GM12878 (cell line): ENCODE results near the gene FAM83G. TPM values are rescaled to one million over a fixed set of nuclear protein-coding genes. Genes with fewer than 3 reads are reported as not detected.
A peak's percentile ranks its signal among the peaks of the same experiment; 100 is the strongest.

Source experiments
- ATAC-seq: fragments of 200-7000 bp; cut with Tn5 transposase; 3 replicates; pipeline ENCODE4 v1.9.1; 2020; ENCODE audit warnings: mild to moderate bottlenecking, moderate library complexity
- BruUV-seq: library from RNA; stranded (reverse); fragments of 400-500 nt; replicated peaks from 2 replicates; lab custom pipeline; 2021; lab: Mats Ljungman, UMichigan
- CTCF ChIA-PET: fragments of 300-600 bp; sonication (Branson Sonifier 250); formaldehyde crosslinking; extraction: SDS; loops from one replicate; lab custom pipeline; 2021; ENCODE audit warnings: inconsistent platforms; lab: Yijun Ruan, JAX
- POLR2A ChIA-PET: fragments of 350-600 bp; formaldehyde crosslinking; extraction: SDS; loops from one replicate; lab custom pipeline; 2021; ENCODE audit warnings: inconsistent platforms; lab: Charles Lee
- RAD21 ChIA-PET: fragments of 300-600 bp; sonication (Branson Sonifier 250); formaldehyde crosslinking; loops from one replicate; lab custom pipeline; 2023; ENCODE audit warnings: antibody characterized with exemption; ENCODE audit not compliant: unreplicated experiment; lab: Charles Lee
- SMC1A ChIA-PET: fragments of 300-600 bp; sonication (Branson Sonifier 250); formaldehyde crosslinking; loops from one replicate; lab custom pipeline; 2023; ENCODE audit not compliant: unreplicated experiment, uncharacterized antibody; lab: Charles Lee
- DNase-seq: peaks from one replicate; pipeline ENCODE4 v3.0.0-alpha.2; 2011; ENCODE audit warnings: low read depth, low spot score
- FAIRE-seq: peaks from 3 replicates; lab custom pipeline; 2011; peaks lifted over from hg19 to GRCh38; lab: Jason Lieb, UNC
- H2AFZ ChIP-seq: 2 replicates; pipeline ENCODE4 v1.6.0; 2011; ENCODE audit warnings: low read depth, low read length, control low read depth; ENCODE audit not compliant: control insufficient read depth
- H3K27ac ChIP-seq: 2 replicates; pipeline ENCODE4 v1.5.1; 2011; ENCODE audit warnings: control low read depth; ENCODE audit not compliant: control insufficient read depth, insufficient read depth
- H3K27me3 ChIP-seq, 2 experiments: replicated peaks in 1 of 2; 2 replicates each; pipeline versions ENCODE4 v1.6.0 to v1.6.1; 2011; ENCODE audit warnings: low read length in 1 of 2; ENCODE audit not compliant: control insufficient read depth in 2 of 2, insufficient read depth in 2 of 2
- H3K36me3 ChIP-seq, 2 experiments: 2 replicates each; pipeline ENCODE4 v1.5.1; 2011; ENCODE audit warnings: low read length in 1 of 2; ENCODE audit not compliant: control insufficient read depth in 2 of 2, insufficient read depth in 2 of 2
- H3K4me1 ChIP-seq: 2 replicates; pipeline ENCODE4 v1.6.1; 2011; ENCODE audit warnings: mild to moderate bottlenecking, low read length, moderate library complexity, mixed read lengths; ENCODE audit not compliant: control insufficient read depth, insufficient read depth
- H3K4me2 ChIP-seq: 2 replicates; pipeline ENCODE4 v1.6.0; 2011; ENCODE audit warnings: control low read depth; ENCODE audit not compliant: control insufficient read depth, insufficient read depth
- H3K4me3 ChIP-seq: fragments of 200-600 bp; sonication (generic); 2 replicates; pipeline ENCODE4 v1.5.1; 2016
- H3K79me2 ChIP-seq: 2 replicates; pipeline ENCODE4 v1.6.0; 2011; ENCODE audit warnings: low read length; ENCODE audit not compliant: control insufficient read depth, insufficient read depth
- H3K9ac ChIP-seq: 2 replicates; pipeline ENCODE4 v1.8.0; 2011; ENCODE audit warnings: low read length, control low read depth, mixed read lengths; ENCODE audit not compliant: control insufficient read depth, insufficient read depth
- H3K9me3 ChIP-seq: replicated peaks from 3 replicates; pipeline ENCODE4 v1.5.1; 2011; ENCODE audit warnings: mild to moderate bottlenecking, low read length; ENCODE audit not compliant: control insufficient read depth, insufficient read depth
- H4K20me1 ChIP-seq: 2 replicates; pipeline ENCODE4 v1.6.0; 2011; ENCODE audit not compliant: control insufficient read depth, insufficient read depth
- CBFB ChIP-seq: IDR thresholded peaks from 2 replicates; pipeline ENCODE4 v1.6.1; 2016; ENCODE audit warnings: antibody characterized with exemption, low read depth
- CHD1 ChIP-seq: IDR thresholded peaks from 2 replicates; pipeline ENCODE4 v1.6.1; 2012; ENCODE audit warnings: low read depth, low read length, improper control_type of control experiment
- PBX3 ChIP-seq: IDR thresholded peaks from 2 replicates; pipeline ENCODE4 v1.6.1; 2011; ENCODE audit warnings: mild to moderate bottlenecking, low read depth, low read length, moderate library complexity; ENCODE audit not compliant: insufficient replicate concordance
- TARDBP ChIP-seq: IDR thresholded peaks from 2 replicates; pipeline ENCODE4 v1.6.1; 2016; ENCODE audit warnings: borderline replicate concordance
- ZBTB11 ChIP-seq: fragments of 450-650 bp; formaldehyde crosslinking; IDR thresholded peaks from 2 replicates; pipeline ENCODE4 v1.5.0; 2022; ENCODE audit warnings: mild to moderate bottlenecking, missing genetic modification characterization
- whole genome bisulfite sequencing: methylation state at CpG from one replicate; pipeline ENCODE4 v1.1.6; 2016; ENCODE audit warnings: low lambda C conversion rate; ENCODE audit not compliant: insufficient replicate concordance, insufficient coverage; ENCODE audit errors: missing lambda C conversion rate; 5-methylcytosine and 5-hydroxymethylcytosine counted together
- in situ Hi-C: fragments of 300-500 bp; cut with MboI; formaldehyde crosslinking; loops from 9 replicates; pipeline ENCODE4 v1.14.3; 2018; ENCODE audit warnings: mixed read lengths
- intact Hi-C: fragments of 100-400 bp; cut with micrococcal nuclease; formaldehyde crosslinking; loops from one replicate; pipeline ENCODE4 v1.14.2; 2022; ENCODE audit not compliant: unreplicated experiment
- polyA plus RNA-seq, 11 experiments: library from polyadenylated mRNA; depleted of rRNA in 4 of 11; unstranded in 6 of 11; stranded (reverse) in 5 of 11; fragments of >200 nt; fragmentation: Nextera tagmentation in 4 of 11; fragmentation: Illumina TruSeq in 1 of 11; extraction: Ambion mirVana in 4 of 11; extraction: Trizol in 1 of 11; gene quantifications; 1 replicate in 1 of 11; 2 replicates in 10 of 11; pipeline versions ENCODE4 v1.2.1 to v1.2.3, GENCODE V29; 2011 to 2016; ENCODE audit warnings: inconsistent platforms in 2 of 11, missing spikeins in 2 of 11, low read depth in 1 of 11
- total RNA-seq, 4 experiments: library from RNA; depleted of rRNA in 3 of 4; stranded (reverse); fragments of >200 nt in 3 of 4; fragmentation: Illumina TruSeq in 1 of 4; extraction: Trizol in 1 of 4; gene quantifications; 2 replicates each; pipeline versions ENCODE4 v1.2.1 to v1.2.3, GENCODE V29; 2013 to 2021

FAM83G gene
- total and polyA plus RNA-seq, 10 of the 15 experiments (the other 5 are each of a cell fraction or from before 2014, with no cell fraction given), result 0.03 to 16.7 (median 6.5) TPM

GRCh38 chr17:19001907-19002590, 2.5 kb downstream of the FAM83G start:
- in situ Hi-C loops (no loop called here), intact Hi-C loops (no loop called here)
- Histone ChIP-seq H3K27ac (no peak overlapping the region), H3K27me3 (no peaks in the 10 kb centered on the region), H2AFZ (no peak overlapping the region), H3K9me3 (no peaks in the 10 kb centered on the region; the same call in 2 of the 3 replicates), H4K20me1 (no peaks in the 10 kb centered on the region), H3K4me3 (peak overlapping the region; percentile 88; the same call in 1 of the 2 replicates), H3K79me2 (peaks cover 12% of the 10 kb centered on the region), H3K36me3 (peaks cover 0 to 3% of the 10 kb centered on the region in 2 experiments; a peak in 3 of 4 replicates), H3K9ac (no peak overlapping the region; the same call in 1 of the 2 replicates), H3K4me2 (peak overlapping the region; percentile 56), H3K4me1 (peaks cover 25% of the 10 kb centered on the region)
- FAIRE-seq (no peak), DNase-seq (no peak), ATAC-seq (no peak)
- ChIA-PET CTCF (interaction anchor here (0.6 to 1.8 kb wide), 4 partner anchors 11 to 1829 kb away, joined by 4 to 5 read pairs (median 4); no protein-coding TSS in a partner anchor), SMC1A (interaction anchor here (0.8 to 1.1 kb wide), 2 partner anchors 11 to 41 kb away, joined by 3 read pairs; no protein-coding TSS in a partner anchor), RAD21 (interaction anchor here (1.1 to 3.5 kb wide), 2 partner anchors 41 to 98 kb away, joined by 3 to 13 read pairs; no protein-coding TSS in a partner anchor), POLR2A (no interaction called here)
- TF ChIP-seq CBFB, result no peak
- TF ChIP-seq CHD1, result no peak
- TF ChIP-seq ZBTB11 (CRISPR knock-in tag), result no peak
- no peak for TF ChIP-seq TARDBP
- no peak for TF ChIP-seq PBX3
- WGBS, result 61% methylated on average over 7 of the region's 7 CpGs
- TSS peak; percentile 60 for BruUV-seq
